GM18508 (cell line): Measurements from ENCODE around the gene KCTD14.
"Not testable (repeated sequence)": the region's sequence is repeated elsewhere in the genome, so short reads cannot be mapped to it uniquely, and the experiment has no call there.

Experiments
- ATAC-seq: cut with Tn5 transposase; IDR thresholded peaks from one replicate; pipeline ENCODE4 v1.9.1; 2021; ENCODE audit warnings: moderate number of reproducible peaks; ENCODE audit not compliant: insufficient read depth, unreplicated experiment

The KCTD14 gene

GRCh38 chr11:78048561-78048960 lies 25.5 kb upstream of the KCTD14 start:
- no peak for ATAC-seq

GRCh38 chr11:78046486-78046854 lies 23.4 kb upstream of the KCTD14 start:
- ATAC-seq, result no peak

- ATAC-seq, result no peak
These were observed 22.9 kb upstream of the KCTD14 start for GRCh38 chr11:78045851-78046485.

GRCh38 chr11:78044706-78045105 lies 21.6 kb upstream of the KCTD14 start:
- ATAC-seq, result no peak

GRCh38 chr11:78041843-78042440 lies 18.9 kb upstream of the KCTD14 start:
- no peak for ATAC-seq

GRCh38 chr11:78041380-78041719 lies 18.3 kb upstream of the KCTD14 start:
- not testable (repeated sequence) for ATAC-seq

GRCh38 chr11:78040691-78041379 lies 17.8 kb upstream of the KCTD14 start:
- ATAC-seq, result no peak

- ATAC-seq, result no peak
These were observed 17.0 kb upstream of the KCTD14 start for GRCh38 chr11:78039919-78040671.

GRCh38 chr11:78039391-78039918 lies 16.4 kb upstream of the KCTD14 start:
- ATAC-seq, result no peak

- ATAC-seq, result no peak
These were observed 15.7 kb upstream of the KCTD14 start for GRCh38 chr11:78038697-78039313.

GRCh38 chr11:78037825-78038620 lies 14.9 kb upstream of the KCTD14 start:
- ATAC-seq, result no peak

GRCh38 chr11:78037056-78037455 lies 14.0 kb upstream of the KCTD14 start:
- no peak for ATAC-seq

- ATAC-seq, result no peak
These were observed 13.2 kb upstream of the KCTD14 start for GRCh38 chr11:78036313-78036712.

GRCh38 chr11:78034623-78035022 lies 11.5 kb upstream of the KCTD14 start:
- ATAC-seq, result no peak

- no peak for ATAC-seq
These were observed 10.0 kb upstream of the KCTD14 start for GRCh38 chr11:78033040-78033439.

- ATAC-seq, result no peak
These were observed 9.0 kb upstream of the KCTD14 start for GRCh38 chr11:78032090-78032489.

GRCh38 chr11:78031629-78032028 lies 8.6 kb upstream of the KCTD14 start:
- no peak for ATAC-seq

- no peak for ATAC-seq
These were observed 7.6 kb upstream of the KCTD14 start for GRCh38 chr11:78030429-78031325.

- not testable (repeated sequence) for ATAC-seq
These were observed 5.3 kb upstream of the KCTD14 start for GRCh38 chr11:78028423-78028822.
